ENCODE measurements around the gene ATL2.

ATL2 gene

GRCh38 chr2:38387887-38388286 lies 10.8 kb upstream of the ATL2 start:
- TF ChIP-seq EZH2phosphoT487 (IDR thresholded peaks at IDR 0.05; ENCODE audit: borderline replicate concordance): no peak
- TF ChIP-seq, protein P1, sequence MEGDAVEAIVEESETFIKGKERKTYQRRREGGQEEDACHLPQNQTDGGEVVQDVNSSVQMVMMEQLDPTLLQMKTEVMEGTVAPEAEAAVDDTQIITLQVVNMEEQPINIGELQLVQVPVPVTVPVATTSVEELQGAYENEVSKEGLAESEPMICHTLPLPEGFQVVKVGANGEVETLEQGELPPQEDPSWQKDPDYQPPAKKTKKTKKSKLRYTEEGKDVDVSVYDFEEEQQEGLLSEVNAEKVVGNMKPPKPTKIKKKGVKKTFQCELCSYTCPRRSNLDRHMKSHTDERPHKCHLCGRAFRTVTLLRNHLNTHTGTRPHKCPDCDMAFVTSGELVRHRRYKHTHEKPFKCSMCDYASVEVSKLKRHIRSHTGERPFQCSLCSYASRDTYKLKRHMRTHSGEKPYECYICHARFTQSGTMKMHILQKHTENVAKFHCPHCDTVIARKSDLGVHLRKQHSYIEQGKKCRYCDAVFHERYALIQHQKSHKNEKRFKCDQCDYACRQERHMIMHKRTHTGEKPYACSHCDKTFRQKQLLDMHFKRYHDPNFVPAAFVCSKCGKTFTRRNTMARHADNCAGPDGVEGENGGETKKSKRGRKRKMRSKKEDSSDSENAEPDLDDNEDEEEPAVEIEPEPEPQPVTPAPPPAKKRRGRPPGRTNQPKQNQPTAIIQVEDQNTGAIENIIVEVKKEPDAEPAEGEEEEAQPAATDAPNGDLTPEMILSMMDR (conservative IDR thresholded peaks at IDR 0.05; ENCODE audit: low read length): no peak
- Histone ChIP-seq H3K4me2 (ENCODE audit: low read depth, low read length, poor library complexity, severe bottlenecking) (peak overlapping the region; percentile 56), H2AFZ (ENCODE audit: low read length) (no peak overlapping the region)

GRCh38 chr2:38386821-38387220 lies 9.7 kb upstream of the ATL2 start:
- Histone ChIP-seq H3K9me2 (replicated peaks; ENCODE audit: low read depth, low read length) (no peaks in the 10 kb centered on the region), H3K4me2 (ENCODE audit: low read depth, low read length, poor library complexity, severe bottlenecking) (no peak overlapping the region), H3K27me3 (ENCODE audit: insufficient read depth, low read length, poor library complexity, severe bottlenecking) (no peaks in the 10 kb centered on the region), H3K9me3 (ENCODE audit: insufficient read depth, low read depth, low read length) (no peaks in the 10 kb centered on the region), H4K20me1 (ENCODE audit: insufficient read depth, low read length, poor library complexity, severe bottlenecking) (no peaks in the 10 kb centered on the region), H3K4me1 (ENCODE audit: insufficient read depth, low read length, poor library complexity, severe bottlenecking) (peaks cover 13% of the 10 kb centered on the region), H3K4me3 (ENCODE audit: low read length, poor library complexity, severe bottlenecking) (no peak overlapping the region), H3F3A (ENCODE audit: low read depth) (no peaks in the 10 kb centered on the region), H3K79me2 (ENCODE audit: insufficient read depth, low read length) (no peaks in the 10 kb centered on the region), H3K36me3 (ENCODE audit: insufficient read depth, low read length) (no peaks in the 10 kb centered on the region), H2AFZ (ENCODE audit: low read length) (no peak overlapping the region), H3K9ac (ENCODE audit: low read depth, low read length, poor library complexity, severe bottlenecking) (no peak overlapping the region)
- TF ChIP-seq, protein P1 (conservative IDR thresholded peaks at IDR 0.05; ENCODE audit: low read length): no peak
- TF ChIP-seq EZH2phosphoT487 (IDR thresholded peaks at IDR 0.05; ENCODE audit: borderline replicate concordance): no peak

More at GRCh38 chr2:38387887-38388286, 10.8 kb upstream of the ATL2 start:
- Histone ChIP-seq H3K9me2 (replicated peaks; ENCODE audit: low read depth, low read length) (no peaks in the 10 kb centered on the region), H3K79me2 (ENCODE audit: insufficient read depth, low read length) (no peaks in the 10 kb centered on the region), H3K9me3 (ENCODE audit: insufficient read depth, low read depth, low read length) (no peaks in the 10 kb centered on the region), H3K4me1 (ENCODE audit: insufficient read depth, low read length, poor library complexity, severe bottlenecking) (peaks cover 13% of the 10 kb centered on the region), H3K9ac (ENCODE audit: low read depth, low read length, poor library complexity, severe bottlenecking) (no peak overlapping the region), H3K27me3 (ENCODE audit: insufficient read depth, low read length, poor library complexity, severe bottlenecking) (no peaks in the 10 kb centered on the region), H4K20me1 (ENCODE audit: insufficient read depth, low read length, poor library complexity, severe bottlenecking) (no peaks in the 10 kb centered on the region), H3K36me3 (ENCODE audit: insufficient read depth, low read length) (no peaks in the 10 kb centered on the region), H3F3A (ENCODE audit: low read depth) (no peaks in the 10 kb centered on the region), H3K4me3 (ENCODE audit: low read length, poor library complexity, severe bottlenecking) (no peak overlapping the region)

DNA sequence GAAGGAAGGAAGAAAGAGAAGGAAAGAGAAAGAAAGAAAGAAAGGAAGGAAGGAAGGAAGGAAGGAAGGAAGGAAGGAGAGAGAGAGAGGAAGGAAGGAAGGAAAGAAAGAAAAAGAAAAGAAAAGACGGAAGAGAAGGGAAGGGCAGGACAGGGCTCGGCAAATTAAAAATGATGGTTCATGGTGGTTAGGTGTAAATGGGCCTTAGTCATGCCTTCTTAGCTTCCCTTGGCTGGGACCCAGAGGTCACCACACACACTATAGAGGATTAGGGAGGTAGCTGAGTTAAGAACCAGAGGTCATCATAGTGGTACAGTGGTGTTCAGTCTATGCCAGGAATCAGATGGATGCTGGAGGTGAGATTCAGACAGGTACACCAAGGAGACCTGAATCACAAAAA lies 9.3 kb upstream of the ATL2 start:
- H3K79me2 ChIP-seq (ENCODE audit: insufficient read depth, low read length): no peaks in the 10 kb centered on the region
- H2AFZ ChIP-seq (ENCODE audit: low read length): no peak overlapping the region
- H3K27me3 ChIP-seq (ENCODE audit: insufficient read depth, low read length, poor library complexity, severe bottlenecking): no peaks in the 10 kb centered on the region
- H3F3A ChIP-seq (ENCODE audit: low read depth): no peaks in the 10 kb centered on the region
- TF ChIP-seq EZH2phosphoT487 (IDR thresholded peaks at IDR 0.05; ENCODE audit: borderline replicate concordance): no peak
- TF ChIP-seq, protein P1 (conservative IDR thresholded peaks at IDR 0.05; ENCODE audit: low read length): no peak
- no peaks in the 10 kb centered on the region for H3K9me2 ChIP-seq (replicated peaks; ENCODE audit: low read depth, low read length)
- H3K4me3 ChIP-seq (ENCODE audit: low read length, poor library complexity, severe bottlenecking): no peak overlapping the region
- H3K4me1 ChIP-seq (ENCODE audit: insufficient read depth, low read length, poor library complexity, severe bottlenecking): peaks cover 16% of the 10 kb centered on the region
- H3K36me3 ChIP-seq (ENCODE audit: insufficient read depth, low read length): no peaks in the 10 kb centered on the region
- H3K4me2 ChIP-seq (ENCODE audit: low read depth, low read length, poor library complexity, severe bottlenecking): no peak overlapping the region
- no peaks in the 10 kb centered on the region for H4K20me1 ChIP-seq (ENCODE audit: insufficient read depth, low read length, poor library complexity, severe bottlenecking)
- no peaks in the 10 kb centered on the region for H3K9me3 ChIP-seq (ENCODE audit: insufficient read depth, low read depth, low read length)
- H3K9ac ChIP-seq (ENCODE audit: low read depth, low read length, poor library complexity, severe bottlenecking): no peak overlapping the region
